Measurements from ENCODE around the gene PLEKHA5. TPM values are rescaled to one million over a fixed set of nuclear protein-coding genes. Genes with fewer than 3 reads are reported as not detected.

Gene PLEKHA5
- total and polyA plus RNA-seq, 2 experiments from 2014 or later: 82.8 to 112 TPM

GRCh38 chr12:19326102-19326501, 196.6 kb downstream of the PLEKHA5 start:
- no peak overlapping the region for H3K27ac ChIP-seq (ENCODE audit: low read depth)
- TF ChIP-seq EZH2phosphoT487 (IDR thresholded peaks at IDR 0.05; ENCODE audit: unreplicated experiment) (no peak), ETS1 (IDR thresholded peaks at IDR 0.05) (no peak)
- H3K4me2 ChIP-seq: no peak overlapping the region
- no peaks in the 10 kb centered on the region for H3K27me3 ChIP-seq (ENCODE audit: insufficient read depth)
- ATAC-seq (no peak), DNase-seq (ENCODE audit: low spot score) (no peak)
- H3K27ac Mint-ChIP-seq: no peak overlapping the region
- no peaks in the 10 kb centered on the region for H3K9me2 ChIP-seq (ENCODE audit: insufficient read depth)
- no peaks in the 10 kb centered on the region for H4K20me1 ChIP-seq (replicated peaks; ENCODE audit: insufficient read depth)
- H3K4me1 ChIP-seq (ENCODE audit: insufficient read depth): no peaks in the 10 kb centered on the region
- H3K79me2 ChIP-seq (replicated peaks; ENCODE audit: insufficient read depth): no peaks in the 10 kb centered on the region
- H3K4me3 Mint-ChIP-seq: no peak overlapping the region
- no peak overlapping the region for H3K4me3 ChIP-seq
- peaks cover 45% of the 10 kb centered on the region for H3K36me3 Mint-ChIP-seq (ENCODE audit: low read depth)
- no peak overlapping the region for H2AFZ ChIP-seq
- H3K9me3 Mint-ChIP-seq: no peaks in the 10 kb centered on the region
- peaks cover 2% of the 10 kb centered on the region for H3K27me3 Mint-ChIP-seq (ENCODE audit: insufficient read depth, low read depth, poor library complexity)
- no peaks in the 10 kb centered on the region for H3K4me1 Mint-ChIP-seq
- peaks cover 24% of the 10 kb centered on the region for H3K36me3 ChIP-seq (ENCODE audit: insufficient read depth)
- H3F3A ChIP-seq (replicated peaks; ENCODE audit: low read depth): no peaks in the 10 kb centered on the region

- TF ChIP-seq NANOG (IDR thresholded peaks at IDR 0.05; ENCODE audit: borderline replicate concordance) (no peak), STAT1 (IDR thresholded peaks at IDR 0.05; ENCODE audit: unreplicated experiment) (no peak), EZH2phosphoT487 (IDR thresholded peaks at IDR 0.05; ENCODE audit: unreplicated experiment) (no peak), ZNF114 (CRISPR knock-in tag; IDR thresholded peaks at IDR 0.05) (no peak)
- TF ChIP-seq, protein P1, sequence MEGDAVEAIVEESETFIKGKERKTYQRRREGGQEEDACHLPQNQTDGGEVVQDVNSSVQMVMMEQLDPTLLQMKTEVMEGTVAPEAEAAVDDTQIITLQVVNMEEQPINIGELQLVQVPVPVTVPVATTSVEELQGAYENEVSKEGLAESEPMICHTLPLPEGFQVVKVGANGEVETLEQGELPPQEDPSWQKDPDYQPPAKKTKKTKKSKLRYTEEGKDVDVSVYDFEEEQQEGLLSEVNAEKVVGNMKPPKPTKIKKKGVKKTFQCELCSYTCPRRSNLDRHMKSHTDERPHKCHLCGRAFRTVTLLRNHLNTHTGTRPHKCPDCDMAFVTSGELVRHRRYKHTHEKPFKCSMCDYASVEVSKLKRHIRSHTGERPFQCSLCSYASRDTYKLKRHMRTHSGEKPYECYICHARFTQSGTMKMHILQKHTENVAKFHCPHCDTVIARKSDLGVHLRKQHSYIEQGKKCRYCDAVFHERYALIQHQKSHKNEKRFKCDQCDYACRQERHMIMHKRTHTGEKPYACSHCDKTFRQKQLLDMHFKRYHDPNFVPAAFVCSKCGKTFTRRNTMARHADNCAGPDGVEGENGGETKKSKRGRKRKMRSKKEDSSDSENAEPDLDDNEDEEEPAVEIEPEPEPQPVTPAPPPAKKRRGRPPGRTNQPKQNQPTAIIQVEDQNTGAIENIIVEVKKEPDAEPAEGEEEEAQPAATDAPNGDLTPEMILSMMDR (conservative IDR thresholded peaks at IDR 0.05; ENCODE audit: low read depth in 2 of 2): no peak
- H3K9me3 Mint-ChIP-seq: no peaks in the 10 kb centered on the region
- DNase-seq (ENCODE audit: low spot score) (no peak), ATAC-seq (no peak)
- H3K36me3 Mint-ChIP-seq (ENCODE audit: low read depth): peaks cover 36% of the 10 kb centered on the region
- no peaks in the 10 kb centered on the region for H3K79me2 ChIP-seq (replicated peaks; ENCODE audit: insufficient read depth)
- no peaks in the 10 kb centered on the region for H3K9me2 ChIP-seq (ENCODE audit: insufficient read depth)
- H3F3A ChIP-seq (replicated peaks; ENCODE audit: low read depth): no peaks in the 10 kb centered on the region
- no peak overlapping the region for H3K4me3 Mint-ChIP-seq
- H3K4me2 ChIP-seq: no peak overlapping the region
- no peaks in the 10 kb centered on the region for H3K4me1 Mint-ChIP-seq
- H2AFZ ChIP-seq: no peak overlapping the region
- H3K27me3 Mint-ChIP-seq (ENCODE audit: insufficient read depth, low read depth, poor library complexity): peaks cover 3% of the 10 kb centered on the region
- no peak overlapping the region for H3K27ac ChIP-seq (ENCODE audit: low read depth)
- H3K27ac Mint-ChIP-seq: no peak overlapping the region
- no peaks in the 10 kb centered on the region for H3K27me3 ChIP-seq (ENCODE audit: insufficient read depth)
- no peaks in the 10 kb centered on the region for H4K20me1 ChIP-seq (replicated peaks; ENCODE audit: insufficient read depth)
- no peaks in the 10 kb centered on the region for H3K4me1 ChIP-seq (ENCODE audit: insufficient read depth)
- H3K36me3 ChIP-seq (ENCODE audit: insufficient read depth): no peaks in the 10 kb centered on the region
- no peak overlapping the region for H3K4me3 ChIP-seq
Observed at GRCh38 chr12:19332196-19332595, 202.7 kb downstream of the PLEKHA5 start.

DNA sequence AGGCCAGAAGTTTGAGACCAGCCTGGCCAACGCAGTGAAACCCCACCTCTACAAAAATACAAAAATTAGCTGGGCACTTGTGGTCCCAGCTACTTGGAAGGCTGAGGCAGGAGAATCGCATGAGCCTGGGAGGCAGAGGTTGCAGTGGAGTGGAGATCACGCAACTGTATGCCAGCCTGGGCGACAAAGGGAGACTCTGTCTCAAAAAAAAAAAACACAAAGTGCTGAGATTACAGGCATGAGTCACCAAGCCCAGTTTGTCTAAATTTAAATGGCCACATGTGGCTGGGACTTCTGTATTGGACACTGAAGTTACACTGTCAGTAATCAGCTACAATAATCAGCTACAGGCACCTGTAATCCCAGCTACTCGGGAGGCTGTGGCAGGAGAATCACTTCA, 208.9 kb downstream of the PLEKHA5 start:
- Mint-ChIP-seq H3K9me3 (no peaks in the 10 kb centered on the region; the same call in 1 of the 3 replicates), H3K4me1 (no peaks in the 10 kb centered on the region), H3K27me3 (ENCODE audit: insufficient read depth, low read depth, poor library complexity) (peaks cover 3% of the 10 kb centered on the region), H3K27ac (no peak overlapping the region), H3K36me3 (ENCODE audit: low read depth) (peaks cover 51% of the 10 kb centered on the region), H3K4me3 (no peak overlapping the region)
- Histone ChIP-seq H3K36me3 (ENCODE audit: insufficient read depth) (peaks cover 28% of the 10 kb centered on the region), H3K4me3 (no peak overlapping the region), H3K27me3 (ENCODE audit: insufficient read depth) (no peaks in the 10 kb centered on the region), H3K4me2 (no peak overlapping the region), H3K79me2 (replicated peaks; ENCODE audit: insufficient read depth) (no peaks in the 10 kb centered on the region), H2AFZ (no peak overlapping the region), H3K4me1 (ENCODE audit: insufficient read depth) (no peaks in the 10 kb centered on the region), H4K20me1 (replicated peaks; ENCODE audit: insufficient read depth) (no peaks in the 10 kb centered on the region), H3K27ac (ENCODE audit: low read depth) (no peak overlapping the region), H3K9me2 (ENCODE audit: insufficient read depth) (no peaks in the 10 kb centered on the region), H3F3A (replicated peaks; ENCODE audit: low read depth) (no peaks in the 10 kb centered on the region)
- DNase-seq (ENCODE audit: low spot score): no peak
- no peak for ATAC-seq
- TF ChIP-seq NANOG (IDR thresholded peaks at IDR 0.05; ENCODE audit: borderline replicate concordance) (no peak), ZNF331 (CRISPR knock-in tag; IDR thresholded peaks at IDR 0.05; ENCODE audit: low read depth) (no peak), POLR2AphosphoS5 (IDR thresholded peaks at IDR 0.05; ENCODE audit: low read depth) (no peak), EZH2 (IDR thresholded peaks at IDR 0.05; ENCODE audit: low read depth, unreplicated experiment) (no peak), EZH2phosphoT487 (IDR thresholded peaks at IDR 0.05; ENCODE audit: unreplicated experiment) (no peak), STAT1 (IDR thresholded peaks at IDR 0.05; ENCODE audit: unreplicated experiment) (no peak), CREB1 (CRISPR knock-in tag; IDR thresholded peaks at IDR 0.05; ENCODE audit: low read depth) (no peak), ZNF114 (CRISPR knock-in tag; IDR thresholded peaks at IDR 0.05) (no peak), JUNB (IDR thresholded peaks at IDR 0.05; ENCODE audit: unreplicated experiment) (no peak)
- TF ChIP-seq, protein P1 (conservative IDR thresholded peaks at IDR 0.05; ENCODE audit: low read depth in 2 of 2): no peak

Measured in GM23338 (cell line).